COLO668 (cell line): Measurements from ENCODE around the gene TAF4B.
"Not testable (repeated sequence)": the region's sequence is repeated elsewhere in the genome, so short reads cannot be mapped to it uniquely, and the experiment has no call there.

ENCODE experiments used
- DNase-seq: peaks from one replicate; lab custom pipeline; 2025; ENCODE audit not compliant: unreplicated experiment; lab: John Stamatoyannopoulos, UW

TAF4B gene, protein sequence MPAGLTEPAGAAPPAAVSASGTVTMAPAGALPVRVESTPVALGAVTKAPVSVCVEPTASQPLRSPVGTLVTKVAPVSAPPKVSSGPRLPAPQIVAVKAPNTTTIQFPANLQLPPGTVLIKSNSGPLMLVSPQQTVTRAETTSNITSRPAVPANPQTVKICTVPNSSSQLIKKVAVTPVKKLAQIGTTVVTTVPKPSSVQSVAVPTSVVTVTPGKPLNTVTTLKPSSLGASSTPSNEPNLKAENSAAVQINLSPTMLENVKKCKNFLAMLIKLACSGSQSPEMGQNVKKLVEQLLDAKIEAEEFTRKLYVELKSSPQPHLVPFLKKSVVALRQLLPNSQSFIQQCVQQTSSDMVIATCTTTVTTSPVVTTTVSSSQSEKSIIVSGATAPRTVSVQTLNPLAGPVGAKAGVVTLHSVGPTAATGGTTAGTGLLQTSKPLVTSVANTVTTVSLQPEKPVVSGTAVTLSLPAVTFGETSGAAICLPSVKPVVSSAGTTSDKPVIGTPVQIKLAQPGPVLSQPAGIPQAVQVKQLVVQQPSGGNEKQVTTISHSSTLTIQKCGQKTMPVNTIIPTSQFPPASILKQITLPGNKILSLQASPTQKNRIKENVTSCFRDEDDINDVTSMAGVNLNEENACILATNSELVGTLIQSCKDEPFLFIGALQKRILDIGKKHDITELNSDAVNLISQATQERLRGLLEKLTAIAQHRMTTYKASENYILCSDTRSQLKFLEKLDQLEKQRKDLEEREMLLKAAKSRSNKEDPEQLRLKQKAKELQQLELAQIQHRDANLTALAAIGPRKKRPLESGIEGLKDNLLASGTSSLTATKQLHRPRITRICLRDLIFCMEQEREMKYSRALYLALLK

DNA sequence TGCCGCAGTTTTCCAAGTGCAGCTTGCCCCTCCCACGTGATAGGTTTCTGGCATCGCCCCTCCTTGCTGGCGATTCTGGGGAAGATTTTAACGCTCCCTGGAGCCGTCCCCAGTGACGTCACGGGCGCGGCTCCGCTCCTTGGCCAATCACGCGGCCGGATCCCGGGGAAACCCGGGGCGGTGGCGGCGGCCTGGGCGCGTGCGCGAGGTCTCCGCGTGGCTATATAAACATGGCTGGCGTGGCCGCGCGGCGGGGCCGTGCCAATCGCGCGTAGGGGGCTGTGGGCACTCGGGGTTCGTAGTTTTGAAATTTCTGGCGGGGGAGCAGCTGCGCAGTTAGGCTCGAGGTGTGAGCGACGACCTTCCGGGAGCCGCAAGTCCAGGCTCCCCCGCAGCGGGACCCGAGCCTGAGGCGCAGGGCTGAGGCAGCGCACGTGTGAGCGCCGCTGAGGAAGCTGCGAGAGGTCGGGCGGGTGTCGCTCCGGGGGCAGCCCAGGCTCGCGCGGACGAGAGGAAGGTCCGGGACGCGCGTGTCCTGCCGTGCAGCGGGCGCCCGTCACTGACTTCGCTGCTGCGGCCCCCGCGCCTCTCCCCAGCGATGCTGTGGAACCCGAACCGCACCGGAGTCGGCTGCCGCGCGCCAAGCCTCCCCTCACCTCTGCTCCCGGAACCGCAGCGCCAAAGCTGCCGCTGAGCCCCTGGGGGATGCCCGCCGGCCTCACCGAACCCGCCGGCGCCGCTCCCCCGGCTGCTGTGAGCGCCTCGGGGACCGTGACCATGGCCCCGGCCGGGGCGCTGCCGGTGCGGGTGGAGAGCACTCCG lies at the start of gene TAF4B:
Gene TAF4B (plus strand): TSS at position 217 of the 822 bp plus-strand sequence. CDS start 489 bp downstream, at position 706.
- DNase-seq, result peak; percentile 96

- DNase-seq, result no peak
Measured at GRCh38 chr18:26181343-26181826, 44.9 kb upstream of the TAF4B start.

DNA sequence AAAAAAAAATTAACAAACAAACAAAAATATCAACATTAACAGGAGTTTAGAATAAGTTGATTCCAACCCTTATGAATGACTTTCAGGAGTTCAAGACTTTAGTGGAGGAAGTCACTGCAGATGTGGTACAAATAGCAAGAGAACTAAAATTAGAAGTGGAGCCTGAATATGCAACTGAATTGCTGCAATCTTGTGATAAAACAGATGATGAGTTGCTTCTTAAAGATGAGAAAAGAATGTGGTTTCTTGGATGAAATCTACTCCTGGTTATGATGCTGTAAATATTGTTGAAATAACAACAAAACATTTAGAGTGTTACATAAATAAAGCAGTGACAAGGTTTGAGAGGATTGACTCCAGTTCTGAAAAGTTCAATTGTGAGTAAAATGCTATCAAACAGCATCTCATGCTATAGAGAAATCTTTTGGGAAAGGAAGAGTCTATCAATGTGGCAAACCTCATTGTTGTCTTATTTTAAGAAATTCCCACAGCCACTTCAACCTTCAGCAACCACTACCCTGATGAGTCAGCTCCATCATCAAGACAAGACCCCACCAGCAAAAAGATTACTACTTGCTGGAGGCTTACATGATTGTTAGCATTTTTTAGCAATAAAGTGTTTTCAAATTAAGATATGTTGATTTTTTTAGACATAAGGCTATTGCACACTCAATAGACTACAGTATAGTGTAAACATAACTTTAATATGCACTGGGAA lies 42.7 kb upstream of the TAF4B start:
- DNase-seq, result no peak

GRCh38 chr18:26185267-26185666 lies 41.0 kb upstream of the TAF4B start:
- no peak for DNase-seq

DNA sequence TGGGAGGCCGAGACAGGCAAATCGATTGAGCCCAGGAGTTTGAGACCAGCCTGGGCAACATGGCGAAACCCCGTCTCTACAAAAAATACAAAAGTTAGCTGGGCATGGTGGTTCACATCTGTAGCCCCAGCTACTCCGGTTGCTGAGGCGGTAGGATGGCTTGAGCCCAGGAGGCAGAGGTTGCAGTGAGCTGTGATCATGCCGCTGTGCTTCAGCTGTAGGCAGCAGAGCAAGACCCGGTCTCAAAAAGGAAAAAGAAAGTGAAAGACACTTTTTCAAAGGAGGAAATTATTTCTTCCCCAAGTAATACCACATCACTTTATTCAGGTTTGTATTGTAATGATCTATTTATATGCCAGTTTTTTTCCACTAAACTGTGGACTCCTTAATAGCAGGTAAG lies 35.7 kb upstream of the TAF4B start:
- DNase-seq, result no peak

GRCh38 chr18:26192233-26192632 lies 34.0 kb upstream of the TAF4B start:
- no peak for DNase-seq

DNA sequence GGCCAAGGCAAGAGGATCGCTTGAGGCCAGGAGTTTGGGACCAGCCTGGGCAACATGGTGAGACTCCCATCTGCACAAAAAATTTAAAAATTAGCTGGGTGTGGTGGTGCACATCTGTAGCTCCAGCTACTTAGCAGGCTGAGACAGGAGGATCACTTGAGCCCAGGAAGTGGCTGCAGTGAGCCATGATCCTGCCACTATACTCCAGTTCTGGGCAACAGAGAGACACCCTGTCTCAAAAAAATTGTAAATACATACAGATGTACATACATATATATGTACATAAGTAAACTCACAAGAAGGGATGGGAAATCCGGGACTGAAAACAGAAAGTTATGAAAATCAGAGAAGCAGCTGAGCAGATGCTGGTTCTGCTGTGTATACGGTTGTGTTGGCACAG lies 29.6 kb upstream of the TAF4B start:
- no peak for DNase-seq

DNA sequence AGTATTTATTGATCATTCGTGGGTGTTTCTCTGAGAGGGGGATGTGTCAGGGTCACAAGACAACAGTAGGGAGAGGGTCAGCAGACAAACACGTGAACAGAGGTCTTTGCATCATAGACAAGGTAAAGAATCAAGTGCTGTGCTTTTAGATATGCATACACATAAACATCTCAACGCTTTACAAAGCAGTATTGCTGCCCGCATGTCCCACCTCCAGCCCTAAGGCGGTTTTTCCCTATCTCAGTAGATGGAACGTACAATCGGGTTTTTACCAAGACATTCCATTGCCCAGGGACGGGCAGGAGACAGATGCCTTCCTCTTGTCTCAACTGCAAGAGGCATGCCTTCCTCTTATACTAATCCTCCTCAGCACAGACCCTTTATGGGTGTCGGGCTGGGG lies 24.2 kb upstream of the TAF4B start:
- not testable (repeated sequence) for DNase-seq

GRCh38 chr18:26205318-26205717 lies 20.9 kb upstream of the TAF4B start:
- no peak for DNase-seq

- DNase-seq, result no peak
Measured at GRCh38 chr18:26206488-26206887, 19.8 kb upstream of the TAF4B start.

GRCh38 chr18:26207937-26208336 lies 18.3 kb upstream of the TAF4B start:
- DNase-seq, result no peak

DNA sequence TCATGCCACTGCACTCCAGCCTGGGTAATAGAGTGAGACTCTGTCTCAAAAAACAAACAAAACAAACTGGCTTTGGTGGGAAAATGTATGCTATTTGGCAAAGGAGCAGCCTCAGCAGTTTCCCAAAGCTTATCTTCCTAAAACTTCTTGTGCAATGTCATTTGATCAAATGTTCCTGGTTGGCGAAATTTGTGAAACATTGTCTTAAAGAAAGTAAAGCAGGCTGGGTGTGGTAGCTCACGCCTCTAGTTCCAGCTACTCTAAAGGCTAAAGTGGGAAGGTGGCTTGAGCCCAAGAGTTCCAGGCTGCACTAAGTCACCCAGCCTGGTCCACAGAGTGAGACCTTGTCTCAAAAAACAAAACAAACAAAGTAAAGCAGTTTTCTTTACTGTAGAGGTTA lies 17.3 kb upstream of the TAF4B start:
- DNase-seq, result no peak

DNA sequence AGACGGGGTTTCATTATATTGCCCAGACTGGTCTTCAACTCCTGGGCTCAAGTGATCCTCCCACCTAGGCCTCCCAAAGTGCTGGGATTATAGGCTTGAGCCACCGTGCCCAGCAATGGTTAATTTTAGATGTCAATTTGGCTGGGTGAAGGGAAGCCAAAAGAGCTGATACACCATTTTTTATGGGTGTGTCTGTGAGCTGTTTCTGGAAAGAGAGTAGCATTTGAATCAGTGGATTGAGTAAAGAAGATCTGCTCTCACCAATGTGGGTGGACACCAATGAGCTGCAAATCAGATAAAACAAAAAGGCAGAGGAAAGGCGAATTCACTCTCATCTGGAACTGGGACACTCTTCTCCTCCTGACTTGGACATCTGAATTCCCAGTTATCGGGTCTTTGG lies 16.1 kb upstream of the TAF4B start:
- no peak for DNase-seq

- no peak for DNase-seq
Measured at GRCh38 chr18:26215247-26215970, 10.8 kb upstream of the TAF4B start.

DNA sequence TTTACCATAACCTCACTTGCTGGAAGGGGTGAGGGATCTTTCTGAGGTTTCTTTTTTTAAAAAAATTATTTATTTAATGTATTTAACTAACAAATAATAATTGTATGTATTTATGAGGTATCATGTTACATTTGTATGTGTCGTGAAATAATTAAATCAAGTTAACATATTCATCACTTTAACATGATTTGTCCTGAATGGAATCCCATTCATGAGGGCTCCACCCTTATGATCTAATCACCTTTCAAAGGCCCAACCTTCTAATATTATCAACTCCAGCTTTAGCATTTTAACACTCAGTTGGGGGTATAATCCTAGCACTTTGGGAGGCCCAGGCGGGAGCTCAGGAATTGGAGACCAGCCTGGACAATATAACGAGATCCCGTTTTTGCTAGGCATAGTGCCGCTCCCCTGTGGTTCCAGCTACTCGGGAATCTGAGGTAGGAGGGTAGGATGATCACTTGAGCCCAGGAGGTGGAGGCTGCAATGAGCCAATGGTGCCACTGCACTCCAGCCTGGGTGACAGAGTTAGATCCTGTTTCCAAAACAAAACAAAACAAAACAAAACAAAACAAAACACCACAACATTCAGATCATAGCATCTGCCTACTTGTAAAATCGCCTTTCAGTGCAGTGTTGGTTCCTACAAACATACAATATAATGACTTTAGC lies 1.1 kb upstream of the TAF4B start:
- DNase-seq, result no peak

- no peak for DNase-seq
Measured at GRCh38 chr18:26225915-26226228, 373 bp upstream of the TAF4B start.

DNA sequence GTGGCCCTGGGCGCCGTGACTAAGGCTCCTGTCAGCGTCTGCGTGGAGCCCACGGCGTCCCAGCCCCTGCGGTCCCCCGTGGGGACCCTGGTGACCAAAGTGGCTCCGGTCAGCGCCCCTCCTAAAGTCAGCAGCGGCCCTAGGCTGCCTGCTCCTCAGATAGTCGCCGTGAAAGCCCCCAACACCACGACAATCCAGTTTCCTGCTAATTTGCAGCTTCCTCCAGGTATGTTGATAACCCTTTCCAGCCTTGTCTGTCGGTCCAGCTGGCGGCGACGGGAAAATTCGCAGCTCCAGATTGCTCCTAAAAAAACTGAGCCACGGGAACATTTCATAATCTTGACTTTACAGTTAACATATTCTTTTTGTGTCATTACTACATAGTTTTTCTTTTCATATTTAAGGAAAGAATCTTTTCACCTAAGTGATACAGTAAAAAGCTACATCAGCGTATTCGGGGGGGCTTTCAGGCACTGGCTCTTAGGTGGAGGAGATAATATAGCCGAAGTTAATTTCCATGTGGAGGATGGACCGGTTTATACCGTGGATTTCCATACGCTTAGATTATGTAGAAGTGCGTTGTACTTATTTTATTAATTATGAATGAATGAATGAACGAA lies 916 bp downstream of the TAF4B start:
- DNase-seq, result peak; percentile 48

- DNase-seq, result no peak
Measured at GRCh38 chr18:26228562-26229260, 2.5 kb downstream of the TAF4B start.
